ENCODE measurements around the gene ACTN2.

The ACTN2 gene

GRCh38 chr1:236691348-236691747, 5.0 kb downstream of the ACTN2 start:
- no peak overlapping the region for H3K27ac ChIP-seq (replicated peaks; ENCODE audit: low read length)
- peaks cover 5 to 24% (median 13%) of the 10 kb centered on the region in 3 experiments for H3K27me3 ChIP-seq (ENCODE audit: control insufficient read depth in 3 of 3, insufficient read depth in 3 of 3, low read depth in 1 of 3, low read length in 3 of 3)
- H3K9me3 ChIP-seq (replicated peaks in 1 of 2; ENCODE audit: control insufficient read depth in 2 of 2, insufficient read depth in 1 of 2, low read depth in 1 of 2, low read length in 2 of 2): no peaks in the 10 kb centered on the region
- WGBS, 2 donors (ENCODE audit: extremely low coverage in 2 of 2, insufficient read length in 2 of 2, insufficient replicate concordance in 1 of 2): no CpG with 5 or more reads among the region's 5 CpGs
- H2AFZ ChIP-seq (ENCODE audit: low read length): no peak overlapping the region
- no peak overlapping the region for H2AK5ac ChIP-seq (ENCODE audit: low read depth, low read length)
- no peak overlapping the region for H3K18ac ChIP-seq (ENCODE audit: low read length)
- no peak overlapping the region for H2BK12ac ChIP-seq (ENCODE audit: low read length)
- peaks cover 0 to 7% of the 10 kb centered on the region in 2 donors for H3K4me1 ChIP-seq (ENCODE audit: control insufficient read depth in 2 of 2, insufficient read depth in 1 of 2, low read depth in 1 of 2, low read length in 2 of 2)
- H2BK5ac ChIP-seq (ENCODE audit: low read length): no peak overlapping the region
- H3K4me3 ChIP-seq (ENCODE audit: low read length in 2 of 2): no peak overlapping the region
- H2BK15ac ChIP-seq (ENCODE audit: low read length): no peak overlapping the region
- no peak overlapping the region for H3K9ac ChIP-seq (ENCODE audit: low read depth, low read length, poor library complexity)
- H2BK120ac ChIP-seq (ENCODE audit: low read depth, low read length): no peak overlapping the region
- H3K23ac ChIP-seq (ENCODE audit: low read depth, low read length, poor library complexity): no peak overlapping the region
- H4K91ac ChIP-seq (ENCODE audit: low read depth, low read length, poor library complexity): no peak overlapping the region
- no peak overlapping the region for H3K4me2 ChIP-seq (ENCODE audit: insufficient read depth, low read length, poor library complexity, severe bottlenecking)
- DNase-seq (ENCODE audit: low spot score): no peak
- no peak overlapping the region for H3K14ac ChIP-seq (ENCODE audit: low read length)
- H3K4ac ChIP-seq (ENCODE audit: low read length): no peak overlapping the region
- no peaks in the 10 kb centered on the region for H3K36me3 ChIP-seq (replicated peaks in 1 of 2; ENCODE audit: control insufficient read depth in 2 of 2, insufficient read depth in 2 of 2, low read length in 2 of 2)
- H4K8ac ChIP-seq (ENCODE audit: low read depth, low read length): no peak overlapping the region
- H3K79me1 ChIP-seq (ENCODE audit: low read depth, low read length): no peaks in the 10 kb centered on the region

GRCh38 chr1:236692128-236692527, 5.8 kb downstream of the ACTN2 start:
- Histone ChIP-seq H2AK5ac (ENCODE audit: low read depth, low read length) (no peak overlapping the region), H3K9ac (ENCODE audit: low read depth, low read length, poor library complexity) (no peak overlapping the region), H3K18ac (ENCODE audit: low read length) (no peak overlapping the region), H3K4me1 (ENCODE audit: control insufficient read depth in 2 of 2, insufficient read depth in 1 of 2, low read depth in 1 of 2, low read length in 2 of 2) (peaks cover 0 to 2% of the 10 kb centered on the region in 2 donors), H2BK12ac (ENCODE audit: low read length) (no peak overlapping the region), H3K79me1 (ENCODE audit: low read depth, low read length) (no peaks in the 10 kb centered on the region), H3K23ac (ENCODE audit: low read depth, low read length, poor library complexity) (no peak overlapping the region), H3K14ac (ENCODE audit: low read length) (no peak overlapping the region), H3K4me2 (ENCODE audit: insufficient read depth, low read length, poor library complexity, severe bottlenecking) (no peak overlapping the region), H2BK15ac (ENCODE audit: low read length) (no peak overlapping the region), H3K4me3 (ENCODE audit: low read length in 2 of 2) (no peak overlapping the region), H3K9me3 (replicated peaks in 1 of 2; ENCODE audit: control insufficient read depth in 2 of 2, insufficient read depth in 1 of 2, low read depth in 1 of 2, low read length in 2 of 2) (no peaks in the 10 kb centered on the region), H3K27ac (replicated peaks; ENCODE audit: low read length) (no peak overlapping the region), H3K27me3 (ENCODE audit: control insufficient read depth in 3 of 3, insufficient read depth in 3 of 3, low read depth in 1 of 3, low read length in 3 of 3) (peaks cover 0 to 18% (median 6%) of the 10 kb centered on the region in 3 experiments), H3K4ac (ENCODE audit: low read length) (no peak overlapping the region), H2BK120ac (ENCODE audit: low read depth, low read length) (no peak overlapping the region), H4K8ac (ENCODE audit: low read depth, low read length) (no peak overlapping the region), H3K36me3 (replicated peaks in 1 of 2; ENCODE audit: control insufficient read depth in 2 of 2, insufficient read depth in 2 of 2, low read length in 2 of 2) (no peaks in the 10 kb centered on the region), H4K91ac (ENCODE audit: low read depth, low read length, poor library complexity) (no peak overlapping the region), H2AFZ (ENCODE audit: low read length) (no peak overlapping the region), H2BK5ac (ENCODE audit: low read length) (no peak overlapping the region)
- no CpG with 5 or more reads among the region's 3 CpGs for WGBS, 2 donors (ENCODE audit: extremely low coverage in 2 of 2, insufficient read length in 2 of 2, insufficient replicate concordance in 1 of 2)
- no peak for DNase-seq (ENCODE audit: low spot score)

- no peak overlapping the region for H3K14ac ChIP-seq (ENCODE audit: low read length)
- no peak overlapping the region for H4K8ac ChIP-seq (ENCODE audit: low read depth, low read length)
- H2BK5ac ChIP-seq (ENCODE audit: low read length): no peak overlapping the region
- no peak overlapping the region for H3K4me2 ChIP-seq (ENCODE audit: insufficient read depth, low read length, poor library complexity, severe bottlenecking)
- no peak overlapping the region for H3K18ac ChIP-seq (ENCODE audit: low read length)
- H3K9me3 ChIP-seq (replicated peaks in 1 of 2; ENCODE audit: control insufficient read depth in 2 of 2, insufficient read depth in 1 of 2, low read depth in 1 of 2, low read length in 2 of 2): no peaks in the 10 kb centered on the region
- H2BK15ac ChIP-seq (ENCODE audit: low read length): no peak overlapping the region
- H3K23ac ChIP-seq (ENCODE audit: low read depth, low read length, poor library complexity): no peak overlapping the region
- H3K9ac ChIP-seq (ENCODE audit: low read depth, low read length, poor library complexity): no peak overlapping the region
- H3K27me3 ChIP-seq (ENCODE audit: control insufficient read depth in 3 of 3, insufficient read depth in 3 of 3, low read depth in 1 of 3, low read length in 3 of 3): peaks cover 0 to 12% (median 0%) of the 10 kb centered on the region in 3 experiments
- no peak overlapping the region for H2AFZ ChIP-seq (ENCODE audit: low read length)
- H2BK120ac ChIP-seq (ENCODE audit: low read depth, low read length): no peak overlapping the region
- H3K4me3 ChIP-seq (ENCODE audit: low read length in 2 of 2): no peak overlapping the region
- WGBS, 2 donors (ENCODE audit: extremely low coverage in 2 of 2, insufficient read length in 2 of 2, insufficient replicate concordance in 1 of 2): no CpG with 5 or more reads among the region's 10 CpGs
- H2AK5ac ChIP-seq (ENCODE audit: low read depth, low read length): no peak overlapping the region
- no peak overlapping the region for H3K27ac ChIP-seq (replicated peaks; ENCODE audit: low read length)
- H4K91ac ChIP-seq (ENCODE audit: low read depth, low read length, poor library complexity): no peak overlapping the region
- no peak overlapping the region for H2BK12ac ChIP-seq (ENCODE audit: low read length)
- no peak for DNase-seq (ENCODE audit: low spot score)
- H3K36me3 ChIP-seq (replicated peaks in 1 of 2; ENCODE audit: control insufficient read depth in 2 of 2, insufficient read depth in 2 of 2, low read length in 2 of 2): no peaks in the 10 kb centered on the region
- H3K4ac ChIP-seq (ENCODE audit: low read length): no peak overlapping the region
- no peaks in the 10 kb centered on the region for H3K79me1 ChIP-seq (ENCODE audit: low read depth, low read length)
- no peaks in the 10 kb centered on the region for H3K4me1 ChIP-seq (ENCODE audit: control insufficient read depth in 2 of 2, insufficient read depth in 1 of 2, low read depth in 1 of 2, low read length in 2 of 2)
Observed at GRCh38 chr1:236692742-236693141, 6.4 kb downstream of the ACTN2 start.

GRCh38 chr1:236699366-236699765, 13.1 kb downstream of the ACTN2 start:
- no peak overlapping the region for H4K8ac ChIP-seq (ENCODE audit: low read depth, low read length)
- no peak for DNase-seq (ENCODE audit: low spot score)
- H4K91ac ChIP-seq (ENCODE audit: low read depth, low read length, poor library complexity): no peak overlapping the region
- H3K79me1 ChIP-seq (ENCODE audit: low read depth, low read length): no peaks in the 10 kb centered on the region
- H2BK120ac ChIP-seq (ENCODE audit: low read depth, low read length): no peak overlapping the region
- H3K36me3 ChIP-seq (replicated peaks in 1 of 2; ENCODE audit: control insufficient read depth in 2 of 2, insufficient read depth in 2 of 2, low read length in 2 of 2): no peaks in the 10 kb centered on the region
- H3K14ac ChIP-seq (ENCODE audit: low read length): no peak overlapping the region
- no peak overlapping the region for H3K4ac ChIP-seq (ENCODE audit: low read length)
- H3K27me3 ChIP-seq (ENCODE audit: control insufficient read depth in 3 of 3, insufficient read depth in 3 of 3, low read depth in 1 of 3, low read length in 3 of 3): no peaks in the 10 kb centered on the region
- H3K23ac ChIP-seq (ENCODE audit: low read depth, low read length, poor library complexity): no peak overlapping the region
- no peak overlapping the region for H3K18ac ChIP-seq (ENCODE audit: low read length)
- H2AFZ ChIP-seq (ENCODE audit: low read length): no peak overlapping the region
- no peak overlapping the region for H2BK15ac ChIP-seq (ENCODE audit: low read length)
- H2BK5ac ChIP-seq (ENCODE audit: low read length): no peak overlapping the region
- no peaks in the 10 kb centered on the region for H3K9me3 ChIP-seq (replicated peaks in 1 of 2; ENCODE audit: control insufficient read depth in 2 of 2, insufficient read depth in 1 of 2, low read depth in 1 of 2, low read length in 2 of 2)
- no peak overlapping the region for H3K4me3 ChIP-seq (ENCODE audit: low read length in 2 of 2)
- H2BK12ac ChIP-seq (ENCODE audit: low read length): no peak overlapping the region
- no peak overlapping the region for H3K27ac ChIP-seq (replicated peaks; ENCODE audit: low read length)
- H3K4me1 ChIP-seq (ENCODE audit: control insufficient read depth in 2 of 2, insufficient read depth in 1 of 2, low read depth in 1 of 2, low read length in 2 of 2): peaks cover 0 to 2% of the 10 kb centered on the region in 2 donors
- H2AK5ac ChIP-seq (ENCODE audit: low read depth, low read length): no peak overlapping the region
- no peak overlapping the region for H3K9ac ChIP-seq (ENCODE audit: low read depth, low read length, poor library complexity)
- H3K4me2 ChIP-seq (ENCODE audit: insufficient read depth, low read length, poor library complexity, severe bottlenecking): no peak overlapping the region
- no CpG with 5 or more reads among the region's 6 CpGs for WGBS, 2 donors (ENCODE audit: extremely low coverage in 2 of 2, insufficient read length in 2 of 2, insufficient replicate concordance in 1 of 2)
